C4-2B (cell line): ENCODE data around the gene C18orf32.

Source experiments
- ZFX ChIP-seq: fragments of 450-650 bp; IDR thresholded peaks from 2 replicates; pipeline ENCODE4 v1.6.1; 2017
- TF ChIP-seq, protein P1 (sequence below): fragments of 450-650 bp; conservative IDR thresholded peaks from 2 replicates; pipeline ENCODE4 v1.5.1; 2017; ENCODE audit warnings: mild to moderate bottlenecking

DNA sequence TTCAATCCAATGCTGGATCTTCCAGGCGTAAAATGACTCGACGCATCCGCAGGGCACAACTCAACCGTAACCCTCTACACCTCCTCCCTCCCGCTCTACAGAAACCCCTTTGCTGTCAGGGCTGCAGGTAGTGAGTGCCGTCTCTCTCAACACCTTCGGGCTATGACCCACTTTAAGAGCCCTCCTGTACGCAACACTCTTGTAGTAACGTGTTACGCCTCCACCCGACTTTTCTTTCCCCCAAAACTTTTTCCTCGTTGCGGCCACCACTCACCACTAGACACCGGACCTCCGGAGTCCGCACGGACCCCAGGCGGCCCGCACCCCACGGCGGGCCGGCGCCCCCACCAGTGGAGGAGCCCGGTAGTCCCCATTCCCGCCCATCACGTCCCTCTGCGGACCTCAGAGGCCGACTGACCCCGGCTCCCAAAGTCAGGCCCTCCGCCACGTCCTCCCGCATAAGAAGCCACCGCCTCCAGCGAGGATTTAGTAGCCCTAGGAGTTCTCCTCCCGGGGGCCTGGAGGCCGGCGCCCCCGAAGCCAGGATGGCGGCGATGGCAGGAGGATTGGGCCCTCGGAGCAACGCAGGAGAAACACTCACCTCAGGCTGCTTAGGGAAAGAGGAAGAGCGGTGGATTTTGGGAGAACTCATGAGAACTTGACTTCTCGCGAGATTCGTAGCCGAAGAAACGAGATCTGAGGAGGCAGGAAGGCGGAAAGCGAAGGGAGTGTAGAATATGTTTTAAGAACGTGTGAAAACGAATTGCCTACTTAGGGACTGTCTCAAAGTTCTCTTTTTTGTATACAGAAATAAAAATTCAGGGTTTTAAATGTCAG, 5.0 kb upstream of the C18orf32 start, which contains the start of gene RPL17:
- TF ChIP-seq, protein P1, sequence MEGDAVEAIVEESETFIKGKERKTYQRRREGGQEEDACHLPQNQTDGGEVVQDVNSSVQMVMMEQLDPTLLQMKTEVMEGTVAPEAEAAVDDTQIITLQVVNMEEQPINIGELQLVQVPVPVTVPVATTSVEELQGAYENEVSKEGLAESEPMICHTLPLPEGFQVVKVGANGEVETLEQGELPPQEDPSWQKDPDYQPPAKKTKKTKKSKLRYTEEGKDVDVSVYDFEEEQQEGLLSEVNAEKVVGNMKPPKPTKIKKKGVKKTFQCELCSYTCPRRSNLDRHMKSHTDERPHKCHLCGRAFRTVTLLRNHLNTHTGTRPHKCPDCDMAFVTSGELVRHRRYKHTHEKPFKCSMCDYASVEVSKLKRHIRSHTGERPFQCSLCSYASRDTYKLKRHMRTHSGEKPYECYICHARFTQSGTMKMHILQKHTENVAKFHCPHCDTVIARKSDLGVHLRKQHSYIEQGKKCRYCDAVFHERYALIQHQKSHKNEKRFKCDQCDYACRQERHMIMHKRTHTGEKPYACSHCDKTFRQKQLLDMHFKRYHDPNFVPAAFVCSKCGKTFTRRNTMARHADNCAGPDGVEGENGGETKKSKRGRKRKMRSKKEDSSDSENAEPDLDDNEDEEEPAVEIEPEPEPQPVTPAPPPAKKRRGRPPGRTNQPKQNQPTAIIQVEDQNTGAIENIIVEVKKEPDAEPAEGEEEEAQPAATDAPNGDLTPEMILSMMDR, result no peak
- peak; percentile 70 for TF ChIP-seq ZFX
